Hepatocyte (in vitro differentiated cells): ENCODE results near the gene UBE2QL1. TPM values are rescaled to one million over a fixed set of nuclear protein-coding genes. Genes with fewer than 3 reads are reported as not detected.

Experiments used
- DNase-seq: peaks from one replicate; pipeline ENCODE4 v3.0.0-alpha.2; 2016; ENCODE audit warnings: low spot score
- H2AFZ ChIP-seq: fragments of 200-600 bp; sonication (generic); 2 replicates; pipeline ENCODE4 v1.6.0; 2016; ENCODE audit warnings: antibody characterized with exemption, mild to moderate bottlenecking
- H3K27ac ChIP-seq: fragments of 200-600 bp; sonication (generic); 2 replicates; pipeline ENCODE4 v1.5.1; 2016; ENCODE audit warnings: mild to moderate bottlenecking
- H3K27me3 ChIP-seq: fragments of 200-600 bp; sonication (generic); 2 replicates; pipeline ENCODE4 v1.6.1; 2016
- H3K36me3 ChIP-seq: fragments of 200-600 bp; sonication (generic); replicated peaks from 2 replicates; pipeline ENCODE4 v1.5.1; 2016; ENCODE audit warnings: low read depth; ENCODE audit not compliant: insufficient read depth
- H3K4me1 ChIP-seq: fragments of 200-600 bp; sonication (generic); 2 replicates; pipeline ENCODE4 v1.5.1; 2016; ENCODE audit warnings: mild to moderate bottlenecking, moderate library complexity; ENCODE audit not compliant: insufficient read depth
- H3K4me2 ChIP-seq: fragments of 200-600 bp; sonication (generic); 2 replicates; pipeline ENCODE4 v1.6.0; 2016
- H3K4me3 ChIP-seq: fragments of 200-600 bp; sonication (generic); 2 replicates; pipeline ENCODE4 v1.5.1; 2016; ENCODE audit warnings: mild to moderate bottlenecking
- H3K79me2 ChIP-seq: fragments of 200-600 bp; sonication (generic); 2 replicates; pipeline ENCODE4 v1.6.0; 2017; ENCODE audit warnings: mild to moderate bottlenecking
- H3K9me2 ChIP-seq: fragments of 200-600 bp; sonication (generic); replicated peaks from 2 replicates; pipeline ENCODE4 v1.6.0; 2017; ENCODE audit warnings: mild to moderate bottlenecking; ENCODE audit not compliant: insufficient read depth
- H3K9me3 ChIP-seq: fragments of 200-600 bp; sonication (generic); 2 replicates; pipeline ENCODE4 v1.5.1; 2016; ENCODE audit warnings: low read depth, mild to moderate bottlenecking
- H4K20me1 ChIP-seq: fragments of 200-600 bp; sonication (generic); 2 replicates; pipeline ENCODE4 v1.6.0; 2016; ENCODE audit warnings: mild to moderate bottlenecking; ENCODE audit not compliant: insufficient read depth, poor library complexity, severe bottlenecking
- EZH2 ChIP-seq: fragments of 200-600 bp; sonication (generic); IDR thresholded peaks from 2 replicates; pipeline ENCODE4 v1.6.1; 2016; ENCODE audit warnings: antibody characterized with exemption, mild to moderate bottlenecking, borderline replicate concordance
- EZH2phosphoT487 ChIP-seq: fragments of 200-600 bp; sonication (generic); IDR thresholded peaks from one replicate; pipeline ENCODE4 v1.6.1; 2018; ENCODE audit warnings: antibody characterized with exemption, mild to moderate bottlenecking, low read depth, moderate library complexity; ENCODE audit not compliant: unreplicated experiment, severe bottlenecking
- WGBS: methylation state at CpG from one replicate; pipeline ENCODE4 v1.1.6; 2016; ENCODE audit warnings: low lambda C conversion rate; ENCODE audit errors: missing lambda C conversion rate; 5-methylcytosine and 5-hydroxymethylcytosine counted together
- polyA plus RNA-seq: library from polyadenylated mRNA; unstranded; fragments of >200 nt; fragmentation: Nextera tagmentation; extraction: Ambion mirVana; gene quantifications from 2 replicates; pipeline ENCODE4 v1.2.1, GENCODE V29; 2016
- total RNA-seq: library from RNA; depleted of rRNA; stranded (reverse); fragments of >200 nt; gene quantifications from 2 replicates; pipeline ENCODE4 v1.2.3, GENCODE V29; 2014
- TF ChIP-seq, protein P1 (sequence below): fragments of 200-600 bp; sonication (generic); IDR thresholded peaks from 2 replicates; pipeline ENCODE4 v1.5.1; 2016; ENCODE audit warnings: antibody characterized with exemption, mild to moderate bottlenecking; ENCODE audit not compliant: poor library complexity

The UBE2QL1 gene
- total and polyA plus RNA-seq, 2 experiments from 2014 or later: 0.17 TPM; not detected in 1

DNA sequence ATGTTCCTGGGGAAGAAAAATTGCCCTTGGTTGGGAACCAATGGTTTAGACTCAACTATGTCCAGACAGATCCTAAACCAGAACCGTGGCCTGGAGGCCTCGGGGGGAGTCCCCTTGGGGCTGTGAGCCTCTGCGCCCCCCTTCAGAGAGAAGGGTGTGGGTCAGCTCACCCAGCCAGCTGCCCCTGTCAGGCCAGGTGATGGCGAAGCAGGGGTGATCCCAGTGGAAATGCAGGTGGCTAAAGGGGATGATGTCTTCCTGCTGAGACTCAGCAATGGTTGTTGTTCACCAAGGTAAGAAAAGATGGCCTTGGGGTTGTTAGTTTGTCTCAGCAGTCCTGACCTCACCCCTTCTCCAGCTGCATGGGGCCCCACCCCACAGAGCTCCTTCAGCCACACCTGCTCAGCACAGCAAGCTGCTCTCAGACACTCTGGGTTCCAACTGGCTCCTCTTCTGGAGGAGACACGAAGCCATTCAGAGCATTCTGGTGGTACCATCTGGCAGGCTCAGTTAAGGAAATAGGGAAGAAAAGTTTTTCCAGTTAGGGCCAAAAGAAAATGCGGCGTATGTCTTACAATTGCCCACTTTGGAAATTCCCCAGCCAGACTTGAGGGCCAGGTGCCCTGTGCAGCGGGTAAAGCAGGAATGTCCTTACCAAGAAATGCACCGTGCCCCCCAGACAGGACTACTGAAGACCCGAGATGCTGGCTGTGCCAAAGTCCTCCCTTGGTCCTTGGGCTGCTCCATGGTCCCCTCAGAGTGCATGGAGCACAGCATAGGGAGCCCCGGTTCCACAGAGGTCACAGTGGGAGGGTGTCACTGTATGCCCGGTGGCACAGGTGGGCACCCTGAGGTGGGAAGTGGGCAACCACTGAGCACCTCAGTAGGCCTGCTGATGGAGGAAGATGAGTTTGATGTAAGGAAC is 94.0 kb downstream of the UBE2QL1 start:
- no peak for DNase-seq
- Histone ChIP-seq H4K20me1 (no peaks in the 10 kb centered on the region), H3K27me3 (no peaks in the 10 kb centered on the region), H2AFZ (no peak overlapping the region), H3K27ac (no peak overlapping the region), H3K4me1 (no peaks in the 10 kb centered on the region), H3K4me2 (no peak overlapping the region), H3K79me2 (no peaks in the 10 kb centered on the region), H3K36me3 (no peaks in the 10 kb centered on the region), H3K9me3 (no peaks in the 10 kb centered on the region), H3K4me3 (no peak overlapping the region), H3K9me2 (no peaks in the 10 kb centered on the region)
- 89% methylated on average over 12 of the region's 12 CpGs for WGBS
- TF ChIP-seq, protein P1, sequence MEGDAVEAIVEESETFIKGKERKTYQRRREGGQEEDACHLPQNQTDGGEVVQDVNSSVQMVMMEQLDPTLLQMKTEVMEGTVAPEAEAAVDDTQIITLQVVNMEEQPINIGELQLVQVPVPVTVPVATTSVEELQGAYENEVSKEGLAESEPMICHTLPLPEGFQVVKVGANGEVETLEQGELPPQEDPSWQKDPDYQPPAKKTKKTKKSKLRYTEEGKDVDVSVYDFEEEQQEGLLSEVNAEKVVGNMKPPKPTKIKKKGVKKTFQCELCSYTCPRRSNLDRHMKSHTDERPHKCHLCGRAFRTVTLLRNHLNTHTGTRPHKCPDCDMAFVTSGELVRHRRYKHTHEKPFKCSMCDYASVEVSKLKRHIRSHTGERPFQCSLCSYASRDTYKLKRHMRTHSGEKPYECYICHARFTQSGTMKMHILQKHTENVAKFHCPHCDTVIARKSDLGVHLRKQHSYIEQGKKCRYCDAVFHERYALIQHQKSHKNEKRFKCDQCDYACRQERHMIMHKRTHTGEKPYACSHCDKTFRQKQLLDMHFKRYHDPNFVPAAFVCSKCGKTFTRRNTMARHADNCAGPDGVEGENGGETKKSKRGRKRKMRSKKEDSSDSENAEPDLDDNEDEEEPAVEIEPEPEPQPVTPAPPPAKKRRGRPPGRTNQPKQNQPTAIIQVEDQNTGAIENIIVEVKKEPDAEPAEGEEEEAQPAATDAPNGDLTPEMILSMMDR: no peak
- TF ChIP-seq EZH2 (no peak), EZH2phosphoT487 (no peak)

DNA sequence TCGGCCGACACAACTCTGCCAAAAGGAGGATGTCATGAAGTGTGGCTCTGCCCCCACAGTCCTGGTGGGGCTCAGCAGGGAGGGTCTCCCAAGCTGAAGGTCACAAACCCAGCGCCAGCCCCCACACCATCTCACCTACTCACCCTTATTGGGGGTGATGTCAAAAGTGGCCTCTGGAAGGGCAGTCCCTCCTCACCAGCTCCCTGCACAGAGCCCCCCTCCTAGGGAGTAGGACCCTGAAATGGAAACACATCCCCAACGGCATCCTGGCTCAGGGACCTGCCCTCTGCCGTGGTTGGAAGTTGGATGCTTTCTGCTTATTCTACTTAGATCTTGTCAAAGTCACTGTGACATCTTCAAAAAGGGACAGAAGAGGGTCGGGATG is 94.7 kb downstream of the UBE2QL1 start:
- Histone ChIP-seq H3K79me2 (no peaks in the 10 kb centered on the region), H4K20me1 (no peaks in the 10 kb centered on the region), H2AFZ (no peak overlapping the region), H3K9me3 (no peaks in the 10 kb centered on the region), H3K9me2 (no peaks in the 10 kb centered on the region), H3K4me1 (no peaks in the 10 kb centered on the region), H3K27me3 (no peaks in the 10 kb centered on the region), H3K4me3 (no peak overlapping the region), H3K4me2 (no peak overlapping the region), H3K27ac (no peak overlapping the region), H3K36me3 (no peaks in the 10 kb centered on the region)
- no peak for TF ChIP-seq EZH2phosphoT487
- no peak for TF ChIP-seq EZH2
- TF ChIP-seq, protein P1: no peak
- 86% methylated on average over 6 of the region's 6 CpGs for WGBS
- no peak for DNase-seq

DNA sequence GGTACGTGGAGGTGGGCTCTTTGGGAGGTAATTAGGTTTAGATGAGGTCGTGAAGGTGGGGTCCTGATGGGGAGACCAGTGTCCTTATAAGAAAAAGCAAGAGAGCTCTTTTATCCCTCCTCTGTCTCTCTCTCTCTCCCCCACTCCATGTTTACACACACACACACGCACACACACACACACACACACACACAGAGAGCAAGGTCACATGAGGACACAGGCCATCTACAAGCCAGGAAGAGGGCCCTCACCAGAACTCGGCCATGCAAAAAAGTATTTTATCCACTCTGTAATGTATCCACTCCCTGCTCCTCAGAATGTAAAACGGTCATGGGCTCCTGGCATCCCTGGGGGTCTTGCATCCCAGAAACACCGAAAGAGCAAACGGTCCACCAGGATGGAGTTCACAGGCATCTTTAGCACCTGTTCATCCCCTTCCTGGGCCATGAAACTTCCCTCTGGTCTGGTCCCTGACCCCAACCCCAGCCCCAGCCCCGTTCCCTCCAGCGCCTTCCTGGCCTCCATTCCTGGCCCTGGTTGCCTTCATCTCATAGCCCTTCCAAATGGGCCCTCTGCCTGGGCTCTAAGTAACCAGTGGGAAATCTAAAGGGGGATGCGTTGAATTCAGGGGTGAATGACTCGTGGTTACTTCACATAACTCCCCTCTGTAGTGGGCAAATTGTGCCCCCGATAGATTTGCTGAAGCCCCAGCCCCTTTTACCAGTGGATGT is 95.3 kb downstream of the UBE2QL1 start:
- 81% methylated on average over 10 of the region's 12 CpGs for WGBS

More for the DNA sequence above, 95.3 kb downstream of the UBE2QL1 start:
- Histone ChIP-seq H3K79me2 (no peaks in the 10 kb centered on the region), H2AFZ (no peak overlapping the region), H3K9me2 (no peaks in the 10 kb centered on the region), H3K36me3 (no peaks in the 10 kb centered on the region), H3K27me3 (no peaks in the 10 kb centered on the region), H3K4me2 (no peak overlapping the region), H3K4me1 (no peaks in the 10 kb centered on the region), H3K27ac (no peak overlapping the region), H4K20me1 (no peaks in the 10 kb centered on the region), H3K4me3 (no peak overlapping the region), H3K9me3 (no peaks in the 10 kb centered on the region)
- TF ChIP-seq EZH2 (no peak), EZH2phosphoT487 (no peak)
- TF ChIP-seq, protein P1: no peak
- DNase-seq: no peak

Other genes starting within 250 kb of the UBE2QL1 start
- 16.8 and 19.7 TPM in 2 replicates for gene MED10, start 70.3 kb upstream of the UBE2QL1 start, total RNA-seq
- gene MED10, start 70.3 kb upstream of the UBE2QL1 start, polyA plus RNA-seq: 75.5 and 83.5 TPM in 2 replicates
- 31.4 and 34.8 TPM in 2 replicates for gene NSUN2, start 184.2 kb downstream of the UBE2QL1 start, total RNA-seq
- gene NSUN2, start 184.2 kb downstream of the UBE2QL1 start, polyA plus RNA-seq: 40.9 and 43.0 TPM in 2 replicates
- 12.1 and 19.9 TPM in 2 replicates for gene SRD5A1, start 184.6 kb downstream of the UBE2QL1 start, total RNA-seq
- gene SRD5A1, start 184.6 kb downstream of the UBE2QL1 start, polyA plus RNA-seq: 6.7 and 8.6 TPM in 2 replicates